HG02884 (cell line): ENCODE data around the gene BCAS3.
"Not testable (repeated sequence)": the region's sequence is repeated elsewhere in the genome, so short reads cannot be mapped to it uniquely, and the experiment has no call there.

Source experiments
- ATAC-seq: cut with Tn5 transposase; IDR thresholded peaks from one replicate; pipeline ENCODE4 v1.9.1; 2021; ENCODE audit warnings: mild to moderate bottlenecking, moderate library complexity; ENCODE audit not compliant: unreplicated experiment

BCAS3 gene

GRCh38 chr17:60920107-60920506 lies 242.5 kb downstream of the BCAS3 start:
- no peak for ATAC-seq

- ATAC-seq, result no peak
These were observed 245.3 kb downstream of the BCAS3 start for GRCh38 chr17:60923000-60923399.

DNA sequence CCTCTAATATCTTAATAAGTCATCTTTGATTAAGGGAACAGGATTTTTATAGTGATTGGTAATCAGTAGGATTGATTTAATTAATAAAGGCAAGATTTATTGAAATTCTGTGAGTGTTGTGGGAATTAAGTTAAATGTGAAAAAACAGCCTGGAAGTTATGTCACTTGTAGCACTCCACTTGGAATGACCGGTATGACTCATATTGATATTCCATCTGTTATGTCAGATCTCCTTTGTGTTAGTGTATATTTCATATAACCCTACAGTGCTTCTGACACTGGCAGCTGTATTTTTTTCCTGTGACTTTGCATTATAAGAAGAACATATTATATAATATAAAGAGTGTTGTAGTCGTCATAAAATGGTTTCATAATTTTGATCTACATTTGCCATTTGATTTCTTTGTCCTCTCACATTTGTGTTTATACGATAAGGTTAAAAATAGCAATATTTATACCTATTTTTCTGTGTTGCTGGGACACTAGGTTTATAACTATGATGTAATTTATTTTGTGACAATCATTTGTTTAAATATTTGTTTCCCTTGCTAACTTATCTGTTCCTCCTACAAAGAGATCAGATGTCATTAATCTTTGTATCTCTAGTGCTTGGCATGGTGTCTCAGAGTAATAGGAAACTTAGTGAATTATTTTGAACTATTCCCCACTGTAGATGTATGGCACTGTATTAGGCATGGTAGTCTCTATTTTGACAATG lies 249.0 kb downstream of the BCAS3 start:
- ATAC-seq, result no peak

DNA sequence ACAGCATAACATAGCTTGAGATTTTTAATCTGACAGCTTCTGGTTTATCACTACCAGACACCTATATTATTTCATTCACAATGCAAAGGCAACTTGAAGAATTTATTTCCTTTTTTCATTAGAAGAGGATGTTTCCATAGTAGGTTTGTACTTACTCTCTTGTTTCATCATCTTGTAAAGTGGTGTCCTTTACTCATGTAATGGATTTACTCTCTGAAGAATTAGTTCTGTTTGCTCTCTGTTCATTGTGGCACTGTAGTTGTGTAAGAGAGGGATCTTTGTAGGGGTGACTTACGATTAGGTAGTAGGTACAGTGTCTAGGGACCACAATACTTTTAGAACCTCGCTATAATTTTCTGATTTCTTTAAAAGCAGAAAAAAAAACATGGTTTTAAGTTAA lies 256.1 kb downstream of the BCAS3 start:
- no peak for ATAC-seq

GRCh38 chr17:60934723-60935122 lies 257.1 kb downstream of the BCAS3 start:
- no peak for ATAC-seq

GRCh38 chr17:60935991-60936390 lies 258.3 kb downstream of the BCAS3 start:
- not testable (repeated sequence) for ATAC-seq

DNA sequence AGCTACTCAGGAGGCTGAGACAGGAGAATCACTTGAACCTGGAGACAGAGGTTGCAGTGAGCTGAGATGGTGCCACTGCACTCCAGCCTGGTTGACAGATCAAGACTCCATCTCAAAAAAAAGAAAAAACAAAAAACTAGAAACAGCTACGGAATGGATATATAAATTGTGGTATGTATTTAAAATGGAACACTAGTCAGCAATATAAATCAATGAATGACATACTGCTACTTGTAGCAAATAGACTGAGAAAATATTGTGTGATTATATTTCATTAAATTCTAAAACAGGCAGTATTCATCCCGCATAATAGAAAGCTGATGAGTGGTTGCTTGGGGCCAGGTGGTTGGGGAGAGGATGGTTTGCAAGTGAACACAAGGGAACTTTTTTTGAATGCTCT lies 261.7 kb downstream of the BCAS3 start:
- ATAC-seq, result no peak

DNA sequence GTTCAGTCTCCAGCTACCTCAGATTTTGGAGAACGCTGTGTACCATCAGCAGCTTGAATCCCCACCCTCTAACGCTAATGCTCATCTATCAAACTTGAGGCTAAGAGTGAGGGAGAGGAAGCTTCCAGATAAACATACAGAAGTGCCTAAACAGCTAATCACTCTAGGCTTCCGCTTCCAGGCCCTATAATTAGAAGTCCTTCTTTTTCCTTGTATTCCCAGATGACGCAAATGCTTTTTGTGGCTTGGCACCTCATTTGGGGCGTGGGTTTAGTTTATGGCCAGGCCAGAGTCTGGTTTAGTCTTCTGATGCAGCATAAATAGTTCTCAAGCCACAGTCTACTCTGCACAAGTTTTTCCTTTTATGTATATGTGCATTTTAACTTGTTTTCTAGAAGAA lies 263.4 kb downstream of the BCAS3 start:
- ATAC-seq, result no peak

DNA sequence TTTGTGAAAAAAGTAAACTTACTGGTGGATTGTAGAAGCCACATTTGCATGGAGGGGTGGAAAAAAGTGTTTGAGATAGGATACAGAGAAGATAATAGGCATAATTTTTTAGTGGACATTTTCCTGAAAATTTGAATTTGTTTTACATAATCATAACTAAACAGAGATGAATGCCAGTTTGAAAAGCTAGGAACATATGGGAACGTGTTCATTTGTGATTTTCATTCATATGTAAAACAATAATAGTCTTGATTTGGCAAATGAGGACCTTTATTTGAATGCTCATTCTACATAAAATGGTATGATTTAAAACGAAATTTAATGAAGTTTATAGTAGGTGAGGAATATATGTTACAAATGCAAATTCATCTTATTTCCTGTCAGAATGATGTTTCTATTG lies 263.9 kb downstream of the BCAS3 start:
- no peak for ATAC-seq

GRCh38 chr17:60944751-60945150 lies 267.1 kb downstream of the BCAS3 start:
- ATAC-seq, result no peak

DNA sequence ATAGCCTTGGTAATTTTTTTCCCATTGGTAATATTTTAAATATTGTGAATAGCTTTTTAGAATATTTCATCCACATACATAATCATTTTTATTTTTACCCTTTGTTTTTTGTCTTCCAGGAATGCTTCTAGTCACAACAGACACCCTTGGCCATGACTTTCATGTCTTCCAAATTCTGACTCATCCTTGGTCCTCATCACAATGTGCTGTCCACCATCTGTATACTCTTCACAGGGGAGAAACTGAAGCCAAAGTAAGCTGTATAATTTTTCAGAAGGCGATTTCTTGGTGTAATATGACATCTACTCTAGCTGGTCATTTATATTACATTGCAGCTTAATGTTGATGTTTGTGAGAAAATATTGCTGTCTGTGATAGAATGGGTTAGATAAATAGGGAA lies 269.4 kb downstream of the BCAS3 start:
- ATAC-seq, result no peak

DNA sequence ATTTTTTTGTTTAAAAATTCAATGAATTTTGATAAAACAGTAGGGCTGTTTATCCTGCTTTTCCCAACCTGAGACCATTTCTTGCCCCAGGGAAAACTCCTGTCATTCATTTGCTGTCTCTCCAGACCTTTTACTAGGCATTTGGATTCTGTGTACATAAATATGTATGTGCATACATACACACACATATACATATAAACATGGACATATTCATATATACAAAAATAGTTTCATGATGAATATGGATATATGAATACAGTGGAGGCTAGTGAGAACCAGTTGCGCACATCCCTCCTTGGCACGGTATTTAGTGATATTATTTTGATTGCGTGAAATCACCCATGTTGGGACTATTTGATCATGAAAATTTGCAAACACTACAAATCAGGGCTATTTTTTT lies 269.9 kb downstream of the BCAS3 start:
- no peak for ATAC-seq

- ATAC-seq, result no peak
These were observed 275.1 kb downstream of the BCAS3 start for GRCh38 chr17:60952747-60953146.

DNA sequence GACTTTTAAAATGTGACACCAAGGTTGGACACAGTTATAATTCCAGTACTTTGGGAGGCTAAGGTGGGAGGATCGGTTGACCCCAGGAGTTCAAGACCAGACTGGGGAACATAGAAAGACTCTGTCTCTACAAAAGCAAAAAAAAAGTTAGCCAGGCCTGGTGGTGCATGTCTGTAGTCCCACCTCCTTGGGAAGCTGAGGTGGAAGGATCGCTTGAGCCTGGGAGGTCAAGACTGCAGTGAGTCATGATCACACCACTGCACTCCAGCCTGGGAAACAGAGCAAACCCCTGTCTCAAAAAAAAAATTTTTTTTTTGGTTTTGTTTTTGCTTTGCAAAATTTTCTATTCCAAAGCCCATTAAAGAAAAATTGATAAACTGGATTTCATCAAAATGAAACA lies 281.4 kb downstream of the BCAS3 start:
- no peak for ATAC-seq

DNA sequence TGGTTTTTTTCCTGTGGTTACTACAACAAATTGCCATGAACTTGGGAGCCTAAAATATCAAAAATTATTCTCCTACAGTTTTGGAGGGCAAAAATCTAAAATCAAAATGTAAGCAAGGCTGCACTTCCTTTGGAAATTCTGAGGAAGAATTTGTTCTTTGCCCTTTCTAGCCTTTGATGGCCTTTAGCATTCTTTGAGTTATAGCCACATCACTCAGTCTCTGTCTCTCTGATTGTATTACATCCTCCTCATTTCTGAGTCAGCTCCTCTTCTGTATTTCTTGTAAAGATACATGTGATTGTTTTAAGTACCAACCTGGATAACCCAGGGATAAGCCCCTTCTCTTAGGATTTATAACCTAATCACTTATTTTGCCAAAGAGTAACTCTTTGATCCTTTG lies 282.0 kb downstream of the BCAS3 start:
- ATAC-seq, result no peak

DNA sequence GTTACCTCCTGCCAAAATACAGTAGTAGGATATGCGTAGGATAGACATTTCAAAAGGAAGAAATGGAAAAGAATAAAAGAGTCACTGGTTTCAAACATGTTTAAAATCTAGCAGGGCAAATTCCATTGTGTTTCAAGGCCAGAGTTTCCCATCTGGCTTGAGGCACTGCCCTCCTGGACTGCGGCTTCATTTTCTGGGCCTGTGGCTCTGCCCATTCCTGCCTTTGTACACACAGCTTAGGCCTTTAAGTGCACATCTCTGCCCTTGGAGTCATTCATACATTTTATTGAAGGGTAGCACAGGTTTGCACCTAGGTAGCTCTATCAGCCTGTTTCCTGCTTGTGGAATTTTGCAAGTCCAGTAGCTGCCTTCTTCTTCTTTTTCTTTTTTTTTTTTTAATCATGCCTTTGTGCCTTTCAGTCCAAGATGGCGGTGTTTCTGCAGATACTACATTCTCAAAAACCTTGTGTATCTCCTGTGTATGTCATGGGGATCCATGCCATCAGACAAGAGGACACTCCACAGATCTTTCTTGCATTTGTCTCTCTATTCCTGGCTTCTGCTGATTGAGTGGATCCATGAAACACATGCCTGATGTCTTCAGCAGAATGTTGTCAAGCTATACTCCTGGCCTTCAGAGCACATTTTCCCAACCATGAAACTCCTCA lies 282.9 kb downstream of the BCAS3 start:
- ATAC-seq, result no peak

DNA sequence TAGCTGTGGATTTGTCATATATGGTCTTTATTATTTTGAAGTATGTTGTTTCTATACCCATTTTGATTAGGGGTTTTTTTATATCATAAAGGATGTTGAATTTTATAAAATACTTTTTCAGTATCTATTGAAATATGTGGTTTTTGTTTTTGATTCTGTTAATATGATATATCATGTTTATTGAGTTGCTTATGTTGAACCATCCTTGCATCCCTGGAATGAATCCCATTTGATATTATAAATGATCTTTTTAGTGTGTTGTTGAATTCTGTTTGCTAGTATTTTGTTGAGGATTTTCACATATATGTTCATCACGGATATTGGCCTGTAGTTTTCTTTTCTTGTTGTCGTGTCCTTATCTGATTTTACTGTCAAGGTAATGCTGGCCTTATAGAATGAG lies 286.5 kb downstream of the BCAS3 start:
- ATAC-seq, result no peak

- no peak for ATAC-seq
These were observed 290.6 kb downstream of the BCAS3 start for GRCh38 chr17:60968266-60968665.

- ATAC-seq, result no peak
These were observed 291.9 kb downstream of the BCAS3 start for GRCh38 chr17:60969500-60970037.

GRCh38 chr17:60970741-60971140 lies 293.1 kb downstream of the BCAS3 start:
- ATAC-seq, result no peak

- no peak for ATAC-seq
These were observed 294.1 kb downstream of the BCAS3 start for GRCh38 chr17:60971515-60972369.

GRCh38 chr17:60976861-60977260 lies 299.2 kb downstream of the BCAS3 start:
- ATAC-seq, result not testable (repeated sequence)
